Transverse colon (tissue), 1 donor: Measurements from ENCODE around the gene SMIM12.

Source experiments
- EP300 ChIP-seq: sonication (generic); formaldehyde crosslinking; IDR thresholded peaks from one replicate; pipeline ENCODE4 v1.6.1; 2017; ENCODE audit warnings: antibody characterized with exemption, low read depth
- POLR2A ChIP-seq: fragments of 450-650 bp; IDR thresholded peaks from one replicate; pipeline ENCODE4 v1.6.1; 2016; ENCODE audit warnings: antibody characterized with exemption, mild to moderate bottlenecking, moderate library complexity

- no peak for TF ChIP-seq EP300
- TF ChIP-seq POLR2A, result no peak
These were observed 25.0 kb upstream of the SMIM12 start for GRCh38 chr1:34884536-34884935.
